ENCODE data around the gene S100A8. TPM values are rescaled to one million over a fixed set of nuclear protein-coding genes. Genes with fewer than 3 reads are reported as not detected.

The S100A8 gene
- polyA plus RNA-seq, 3 donors, result 4,193 to 30,135 (median 27,689) TPM

DNA sequence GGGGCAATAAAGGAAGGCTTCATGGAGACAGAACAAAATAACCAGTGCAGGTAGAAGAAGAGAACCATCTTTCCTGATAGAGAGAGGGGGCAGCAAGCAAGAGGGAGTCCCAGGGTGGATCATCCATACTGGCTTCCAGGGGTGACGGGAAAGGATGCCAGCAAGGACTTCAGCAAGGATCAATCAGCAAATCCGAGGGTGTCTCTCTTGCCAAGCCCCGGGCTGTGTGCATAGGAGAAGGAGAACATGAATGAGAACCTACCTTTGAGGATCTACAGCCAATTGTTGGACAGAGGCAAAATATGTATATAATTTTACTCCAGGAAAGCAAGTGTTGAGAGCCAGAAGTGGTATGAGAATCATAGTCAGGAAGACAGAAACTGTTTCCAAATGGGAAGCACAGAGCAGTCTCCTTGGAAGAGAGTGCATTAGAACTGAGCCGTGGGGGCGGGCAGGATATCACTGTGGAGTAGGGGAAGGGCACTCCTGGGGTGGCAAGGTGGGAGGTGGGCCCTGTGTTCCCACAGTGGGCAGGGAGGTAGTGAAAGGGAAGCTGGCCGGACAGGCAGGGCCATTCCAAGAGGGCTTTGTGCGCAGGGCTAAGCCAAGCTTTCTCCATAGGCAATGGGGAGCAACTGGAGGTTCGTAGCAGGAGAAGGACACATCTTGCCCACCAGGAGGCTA, 34.3 kb downstream of the S100A8 start:
- Histone ChIP-seq H3K9me3 (replicated peaks in 1 of 2; ENCODE audit: control insufficient read depth in 1 of 2, insufficient read depth in 1 of 2, low read length in 2 of 2) (no peaks in the 10 kb centered on the region), H3K4me1 (ENCODE audit: control insufficient read depth in 1 of 2, insufficient read depth in 2 of 2, low read length in 2 of 2) (peaks cover 45 to 63% of the 10 kb centered on the region in 2 donors), H3K4me2 (replicated peaks; ENCODE audit: extremely low read depth, low read length, poor library complexity, severe bottlenecking) (peak overlapping the region; percentile 96), H3K27ac (ENCODE audit: low read depth in 1 of 2, low read length in 2 of 2) (peak overlapping the region; percentile 82 to 85), H4K20me1 (ENCODE audit: insufficient read depth, low read length) (peaks cover 41% of the 10 kb centered on the region), H3K4me3 (replicated peaks in 1 of 3; ENCODE audit: low read depth in 2 of 3, low read length in 3 of 3) (peak overlapping the region in 1 of 3 experiments; percentile 97), H3K27me3 (ENCODE audit: control insufficient read depth in 2 of 2, insufficient read depth in 2 of 2, low read length in 2 of 2) (no peaks in the 10 kb centered on the region), H3K79me2 (ENCODE audit: insufficient read depth, low read length) (peaks cover 51% of the 10 kb centered on the region), H3K9ac (ENCODE audit: insufficient read depth, low read length, poor library complexity, severe bottlenecking) (peak overlapping the region; percentile 33), H2AFZ (ENCODE audit: insufficient read depth, low read depth, low read length, poor library complexity, severe bottlenecking) (no peak overlapping the region), H3K36me3 (replicated peaks in 1 of 2; ENCODE audit: control insufficient read depth in 1 of 2, insufficient read depth in 2 of 2, low read length in 2 of 2) (peaks cover 22 to 32% of the 10 kb centered on the region in 2 donors)
- WGBS (ENCODE audit: insufficient coverage), result 86% methylated on average over 8 of the region's 8 CpGs
- Mint-ChIP-seq H3K9me3 (peaks cover 0 to 6% (median 2%) of the 10 kb centered on the region in 7 donors), H3K4me1 (peaks cover 60% of the 10 kb centered on the region), H3K27ac (peak overlapping the region; percentile 96 to 99 (median 97)), H3K36me3 (peaks cover 26 to 35% of the 10 kb centered on the region in 2 donors), H3K27me3 (ENCODE audit: low read depth in 3 of 3) (peaks cover 0 to 5% (median 3%) of the 10 kb centered on the region in 3 donors), H3K4me3 (peak overlapping the region; percentile 97 to 100)
- TF ChIP-seq, protein P1, sequence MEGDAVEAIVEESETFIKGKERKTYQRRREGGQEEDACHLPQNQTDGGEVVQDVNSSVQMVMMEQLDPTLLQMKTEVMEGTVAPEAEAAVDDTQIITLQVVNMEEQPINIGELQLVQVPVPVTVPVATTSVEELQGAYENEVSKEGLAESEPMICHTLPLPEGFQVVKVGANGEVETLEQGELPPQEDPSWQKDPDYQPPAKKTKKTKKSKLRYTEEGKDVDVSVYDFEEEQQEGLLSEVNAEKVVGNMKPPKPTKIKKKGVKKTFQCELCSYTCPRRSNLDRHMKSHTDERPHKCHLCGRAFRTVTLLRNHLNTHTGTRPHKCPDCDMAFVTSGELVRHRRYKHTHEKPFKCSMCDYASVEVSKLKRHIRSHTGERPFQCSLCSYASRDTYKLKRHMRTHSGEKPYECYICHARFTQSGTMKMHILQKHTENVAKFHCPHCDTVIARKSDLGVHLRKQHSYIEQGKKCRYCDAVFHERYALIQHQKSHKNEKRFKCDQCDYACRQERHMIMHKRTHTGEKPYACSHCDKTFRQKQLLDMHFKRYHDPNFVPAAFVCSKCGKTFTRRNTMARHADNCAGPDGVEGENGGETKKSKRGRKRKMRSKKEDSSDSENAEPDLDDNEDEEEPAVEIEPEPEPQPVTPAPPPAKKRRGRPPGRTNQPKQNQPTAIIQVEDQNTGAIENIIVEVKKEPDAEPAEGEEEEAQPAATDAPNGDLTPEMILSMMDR (IDR thresholded peaks at IDR 0.05), result no peak
- no peak for DNase-seq
- intact Hi-C loops (cut with micrococcal nuclease), result loop anchor here in 1 of 2 donors (1.0 kb wide), 1 partner anchor 48 kb away; no protein-coding TSS in a partner anchor

DNA sequence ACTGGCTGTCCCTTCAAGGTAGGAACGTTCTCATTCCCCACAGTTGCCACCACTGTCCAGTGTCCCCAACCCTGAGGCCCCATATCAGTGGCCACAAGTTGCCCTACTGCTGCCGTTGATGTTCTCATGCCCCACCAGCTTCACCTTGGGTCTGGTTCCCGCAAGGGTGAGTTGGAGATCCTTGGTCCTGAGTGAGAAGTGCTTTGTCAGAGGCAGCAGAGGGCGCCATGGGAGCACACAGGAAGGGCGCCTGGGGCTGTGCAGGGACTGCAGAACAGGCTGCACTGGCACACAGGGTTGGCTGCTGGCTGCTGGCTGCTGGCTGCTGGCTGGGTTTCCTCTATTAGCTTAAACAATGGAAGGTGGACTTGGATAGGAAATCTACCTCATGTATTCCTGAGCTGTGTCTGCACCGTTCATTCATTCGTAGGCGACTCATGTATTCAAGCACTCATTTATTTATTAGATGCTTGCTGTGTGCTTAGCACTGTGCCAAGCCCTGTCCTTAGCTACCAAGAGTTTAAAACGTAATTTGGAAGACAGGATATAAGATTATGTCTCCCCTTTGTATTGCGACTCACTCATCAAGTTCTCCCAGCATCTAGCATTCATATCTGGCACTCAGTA, 35.3 kb downstream of the S100A8 start:
- Mint-ChIP-seq H3K9me3 (peaks cover 0 to 6% (median 2%) of the 10 kb centered on the region in 7 donors), H3K4me3 (peak overlapping the region in 1 of 2 donors; percentile 30), H3K27ac (peak overlapping the region in 3 of 7 donors; percentile 41 to 97 (median 73)), H3K27me3 (ENCODE audit: low read depth in 3 of 3) (peaks cover 2 to 9% (median 5%) of the 10 kb centered on the region in 3 donors), H3K36me3 (peaks cover 19 to 29% of the 10 kb centered on the region in 2 donors), H3K4me1 (peaks cover 50% of the 10 kb centered on the region)
- H2AFZ ChIP-seq (ENCODE audit: insufficient read depth, low read depth, low read length, poor library complexity, severe bottlenecking), result no peak overlapping the region
- 66% methylated on average over 3 of the region's 10 CpGs for WGBS (ENCODE audit: insufficient coverage)
- H3K27me3 ChIP-seq (ENCODE audit: control insufficient read depth in 2 of 2, insufficient read depth in 2 of 2, low read length in 2 of 2), result no peaks in the 10 kb centered on the region
- peaks cover 51% of the 10 kb centered on the region for H3K79me2 ChIP-seq (ENCODE audit: insufficient read depth, low read length)
- peaks cover 17 to 25% of the 10 kb centered on the region in 2 donors for H3K36me3 ChIP-seq (replicated peaks in 1 of 2; ENCODE audit: control insufficient read depth in 1 of 2, insufficient read depth in 2 of 2, low read length in 2 of 2)
- H3K4me3 ChIP-seq (replicated peaks in 1 of 3; ENCODE audit: low read depth in 2 of 3, low read length in 3 of 3), result peak overlapping the region in 1 of 3 experiments; percentile 97
- H3K9ac ChIP-seq (ENCODE audit: insufficient read depth, low read length, poor library complexity, severe bottlenecking), result no peak overlapping the region
- intact Hi-C loops (cut with micrococcal nuclease), result no loop called here
- no peaks in the 10 kb centered on the region for H3K9me3 ChIP-seq (replicated peaks in 1 of 2; ENCODE audit: control insufficient read depth in 1 of 2, insufficient read depth in 1 of 2, low read length in 2 of 2)
- TF ChIP-seq, protein P1 (IDR thresholded peaks at IDR 0.05), result peak; percentile 84
- peak; percentile 79 to 88 (median 85) for DNase-seq
- peak overlapping the region in 1 of 2 donors; percentile 85 for H3K27ac ChIP-seq (ENCODE audit: low read depth in 1 of 2, low read length in 2 of 2)
- peak overlapping the region; percentile 96 for H3K4me2 ChIP-seq (replicated peaks; ENCODE audit: extremely low read depth, low read length, poor library complexity, severe bottlenecking)
- peaks cover 35 to 53% of the 10 kb centered on the region in 2 donors for H3K4me1 ChIP-seq (ENCODE audit: control insufficient read depth in 1 of 2, insufficient read depth in 2 of 2, low read length in 2 of 2)
- H4K20me1 ChIP-seq (ENCODE audit: insufficient read depth, low read length), result peaks cover 32% of the 10 kb centered on the region

Data from CD14-positive monocyte (primary cell).